ENCODE measurements around the gene ZNF211. TPM values are rescaled to one million over a fixed set of nuclear protein-coding genes. Genes with fewer than 3 reads are reported as not detected.

ZNF211 gene
- total RNA-seq, 1 experiment from 2014 or later = 6.7 TPM

DNA sequence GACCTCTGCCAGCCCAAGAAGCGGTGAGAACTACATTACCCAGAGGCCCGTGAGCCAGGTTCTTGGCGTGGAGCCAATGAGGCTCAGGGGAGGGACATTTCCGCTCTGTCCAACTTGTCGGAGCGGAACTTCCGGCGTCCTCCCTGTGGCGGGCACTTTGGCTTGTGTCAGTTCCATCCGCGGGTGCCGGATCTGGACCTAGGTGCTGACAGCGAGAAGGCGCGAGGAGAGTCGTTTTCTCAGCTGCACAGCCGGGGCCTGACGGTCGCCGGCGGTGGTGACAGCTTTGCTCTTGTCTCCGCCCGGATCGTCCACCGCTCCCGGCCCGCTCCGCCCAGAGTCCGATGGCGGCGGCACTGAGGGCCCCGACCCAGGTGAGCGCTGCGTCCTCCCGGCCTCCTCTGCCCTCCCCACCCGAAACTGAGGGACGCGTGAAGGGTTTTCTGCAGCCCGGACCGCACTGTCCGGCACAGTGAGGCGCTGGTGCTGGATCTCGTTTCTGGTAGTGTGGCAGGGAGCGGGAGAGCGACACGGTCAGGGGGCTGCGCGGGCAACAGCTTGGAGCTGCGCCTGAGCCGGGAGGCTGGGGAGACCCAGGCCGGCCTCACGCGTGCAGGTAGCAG lies 33.1 kb upstream of the ZNF211 start, which contains the start of gene ZNF530:
Gene ZNF530 (plus strand): TSS at position 125 of the 623 bp plus-strand sequence. CDS start 4,461 bp downstream, outside the sequence.
- ATAC-seq = peak; percentile 97
- no peak within 1 kb of the TSS for H3K27ac ChIP-seq (ENCODE audit: low read depth, low read length)
- peaks cover 0 to 12% of the 10 kb centered on the region in 2 experiments; a peak in 1 of 4 replicates for H3K9me3 ChIP-seq (ENCODE audit: control insufficient read depth in 1 of 2, insufficient read depth in 1 of 2, low read depth in 1 of 2, low read length in 2 of 2)
- no peaks in the 10 kb centered on the region for H3K9me2 ChIP-seq (ENCODE audit: insufficient read depth)
- RAD21 ChIA-PET (ENCODE audit: low non-redundant PET in 1 of 2, low total read pairs in 2 of 2, uncharacterized antibody in 2 of 2, unreplicated experiment in 2 of 2) = no interaction called here
- H4K20me1 ChIP-seq (ENCODE audit: insufficient read depth) = no peaks in the 10 kb centered on the region
- no TSS peak for BruUV-seq (replicated peaks)
- peak within 1 kb of the TSS; percentile 29 for H2AFZ ChIP-seq (ENCODE audit: low read depth, low read length, poor library complexity, severe bottlenecking)
- TF ChIP-seq RAD21 (IDR thresholded peaks at IDR 0.05; ENCODE audit: low read depth) (no peak), ZBTB33 (IDR thresholded peaks at IDR 0.05; ENCODE audit: extremely low read depth, insufficient replicate concordance, low read length) (no peak), CBX3 (IDR thresholded peaks at IDR 0.05; ENCODE audit: low read depth) (no peak), MAX (IDR thresholded peaks at IDR 0.05) (0 out of 2 replicates have a peak, but pooled peaks have one; percentile 18), SP1 (IDR thresholded peaks at IDR 0.05; ENCODE audit: low read depth) (peak; percentile 51; the same call in 1 of the 2 replicates), POLR2AphosphoS5 (IDR thresholded peaks at IDR 0.05; ENCODE audit: low read depth, low read length) (peak; percentile 65), ELF1 (IDR thresholded peaks at IDR 0.05; ENCODE audit: borderline replicate concordance, low read depth) (0 out of 2 replicates have a peak, but pooled peaks have one; percentile 37), YY1 (IDR thresholded peaks at IDR 0.05; ENCODE audit: extremely low read depth, insufficient replicate concordance, low read depth, low read length) (peak; percentile 17)
- peak within 1 kb of the TSS; percentile 34; the same call in 1 of the 2 replicates for H3K9ac ChIP-seq (ENCODE audit: low read length)
- peak within 1 kb of the TSS; percentile 82 for H3K4me2 ChIP-seq (ENCODE audit: low read length)
- intact Hi-C loops (cut with micrococcal nuclease) = loop anchor here (1.0 kb wide), 1 partner anchor 21 kb away; no protein-coding TSS in a partner anchor
- peak within 1 kb of the TSS; percentile 73 to 74 for H3K4me3 ChIP-seq (replicated peaks in 1 of 2; ENCODE audit: low read depth in 1 of 2, low read length in 2 of 2)
- H3K27me3 ChIP-seq (ENCODE audit: insufficient read depth, low read length) = no peaks in the 10 kb centered on the region
- POLR2A ChIA-PET = no interaction called here
- H3K36me3 ChIP-seq (ENCODE audit: control insufficient read depth in 1 of 2, insufficient read depth in 2 of 2, low read length in 2 of 2) = no peaks in the 10 kb centered on the region
- CTCF ChIA-PET = no interaction called here
- H3K4me1 ChIP-seq (ENCODE audit: control insufficient read depth in 1 of 2, insufficient read depth in 2 of 2, low read length in 2 of 2) = peaks cover 2 to 6% of the 10 kb centered on the region in 2 experiments; a peak in 1 of 4 replicates
- DNase-seq (ENCODE audit: low read depth, low spot score) = peak; percentile 88
- H3K79me2 ChIP-seq (ENCODE audit: insufficient read depth, low read length) = no peaks in the 10 kb centered on the region

Measured in HCT116 (cell line).